T1000 (cell line): ENCODE measurements around the gene PMM2.
"Not testable (repeated sequence)": the region's sequence is repeated elsewhere in the genome, so short reads cannot be mapped to it uniquely, and the experiment has no call there.

ENCODE experiments used
- DNase-seq: peaks from one replicate; lab custom pipeline; 2025; ENCODE audit warnings: mixed read lengths; lab: John Stamatoyannopoulos, UW

Gene PMM2

GRCh38 chr16:8866884-8867215 lies 69.2 kb downstream of the PMM2 start:
- no peak for DNase-seq

DNA sequence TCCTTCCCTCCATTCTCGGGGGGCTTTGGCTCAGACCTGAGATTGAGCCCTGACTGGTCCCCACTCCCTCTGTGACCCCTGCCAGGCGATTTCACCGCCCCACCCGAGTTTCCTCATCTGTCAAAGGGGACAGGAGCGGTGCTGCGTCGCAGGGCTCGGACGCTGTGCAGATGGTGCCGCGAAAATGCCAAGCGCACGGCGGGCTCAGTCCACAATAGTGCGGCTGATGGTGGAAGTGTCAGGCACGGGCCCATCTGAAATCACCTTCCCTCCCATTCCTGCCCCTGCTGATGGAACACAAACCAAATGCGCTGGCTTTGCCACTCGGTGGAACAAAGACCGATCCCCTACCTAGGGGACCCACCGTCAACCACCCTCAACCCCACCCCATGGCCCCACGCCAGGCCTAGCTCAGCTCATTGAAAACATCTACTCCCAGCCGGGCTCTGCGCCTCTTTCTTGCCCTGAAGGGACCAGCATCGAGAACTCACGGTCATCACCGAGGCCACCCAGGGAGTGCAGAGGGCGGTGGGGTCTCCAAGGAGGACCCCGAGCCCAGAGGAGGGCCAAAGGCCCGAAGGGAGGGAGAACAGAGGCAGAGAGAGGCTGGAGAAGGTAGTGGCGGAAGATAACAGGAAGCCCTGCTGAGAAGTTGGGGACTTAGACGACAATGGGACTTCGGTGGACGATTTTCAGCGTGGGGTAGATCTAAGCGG lies 69.7 kb downstream of the PMM2 start:
- no peak for DNase-seq

- DNase-seq = no peak
These were observed 70.3 kb downstream of the PMM2 start for GRCh38 chr16:8867932-8868415.

- peak; percentile 89 for DNase-seq
These were observed 71.0 kb downstream of the PMM2 start, which contains the start of gene CARHSP1 for GRCh38 chr16:8868416-8869211. Gene CARHSP1, minus strand, starts transcription at chr16:8869006. Its CDS starts 9,678 bp downstream, at chr16:8859328.

DNA sequence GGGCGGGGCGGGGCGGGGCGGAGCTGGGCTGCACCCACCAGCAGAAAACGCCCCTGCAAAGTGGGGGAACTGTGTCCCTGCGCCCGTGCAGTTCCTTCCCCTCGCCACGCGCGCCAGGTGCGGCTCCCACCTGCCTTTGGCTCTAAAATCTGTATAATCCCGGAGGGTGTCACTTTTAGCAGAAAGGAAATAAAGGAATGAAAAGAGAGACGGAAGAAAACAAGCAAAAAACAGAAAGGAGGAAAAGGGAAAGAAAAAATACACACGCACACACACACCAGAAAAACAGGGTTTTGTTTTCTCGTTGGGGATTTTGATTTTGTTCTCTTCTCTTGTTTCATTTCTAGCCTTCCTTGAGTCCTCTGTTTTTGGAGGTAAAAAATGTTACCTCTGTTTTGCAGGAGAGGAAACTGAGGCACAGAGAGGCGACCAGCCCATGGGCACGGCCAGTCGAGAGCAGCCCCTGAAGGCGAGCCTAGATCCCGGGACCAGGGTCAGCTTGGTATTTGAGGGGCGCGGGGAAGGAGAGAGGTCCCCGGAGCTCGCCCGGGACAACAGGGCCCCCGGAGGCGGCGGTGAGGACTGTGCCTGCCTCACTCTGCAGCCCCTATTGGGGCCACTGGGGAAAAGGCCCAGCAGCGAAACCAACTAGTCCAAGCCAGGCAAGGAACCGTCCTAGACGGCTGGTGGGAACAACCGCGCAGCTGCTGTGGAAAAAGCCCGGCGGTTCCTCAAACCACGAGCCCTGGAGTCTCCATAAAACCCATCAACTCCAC lies 71.8 kb downstream of the PMM2 start:
- no peak for DNase-seq

DNA sequence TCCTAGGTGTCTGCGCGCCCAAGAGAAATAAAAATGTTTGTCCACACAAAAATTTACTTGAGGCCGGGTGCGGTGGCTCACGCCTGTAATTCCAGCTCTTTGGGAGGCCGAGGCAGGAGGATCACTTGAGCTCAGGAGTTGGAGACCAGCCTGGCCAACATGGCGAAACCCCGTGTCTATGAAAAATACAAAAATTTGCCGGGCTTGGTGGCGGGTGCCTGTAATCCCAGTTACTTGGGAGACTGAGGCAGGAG lies 72.3 kb downstream of the PMM2 start:
- DNase-seq = not testable (repeated sequence)

DNA sequence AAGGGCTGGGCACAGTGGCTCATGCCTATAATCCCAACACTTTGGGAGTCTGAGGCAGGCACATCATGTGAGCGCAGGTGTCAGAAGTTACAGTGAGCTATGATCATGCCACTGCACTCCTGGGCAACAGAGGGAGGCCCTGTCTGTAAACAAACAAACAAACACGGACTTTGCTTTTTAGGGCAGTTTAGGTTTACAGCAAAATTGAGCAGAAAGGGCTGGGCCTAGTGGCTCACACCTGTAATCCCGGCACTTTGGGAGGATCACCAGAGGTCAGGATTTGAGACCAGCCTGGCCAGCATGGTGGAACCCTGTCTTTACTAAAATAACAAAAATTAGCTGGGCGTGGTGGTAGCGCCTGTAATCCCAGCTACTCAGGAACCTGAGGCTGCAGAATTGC lies 74.4 kb downstream of the PMM2 start:
- DNase-seq = no peak

GRCh38 chr16:8872967-8873865 lies 75.6 kb downstream of the PMM2 start:
- no peak for DNase-seq

GRCh38 chr16:8873866-8874195 lies 76.2 kb downstream of the PMM2 start:
- not testable (repeated sequence) for DNase-seq

DNA sequence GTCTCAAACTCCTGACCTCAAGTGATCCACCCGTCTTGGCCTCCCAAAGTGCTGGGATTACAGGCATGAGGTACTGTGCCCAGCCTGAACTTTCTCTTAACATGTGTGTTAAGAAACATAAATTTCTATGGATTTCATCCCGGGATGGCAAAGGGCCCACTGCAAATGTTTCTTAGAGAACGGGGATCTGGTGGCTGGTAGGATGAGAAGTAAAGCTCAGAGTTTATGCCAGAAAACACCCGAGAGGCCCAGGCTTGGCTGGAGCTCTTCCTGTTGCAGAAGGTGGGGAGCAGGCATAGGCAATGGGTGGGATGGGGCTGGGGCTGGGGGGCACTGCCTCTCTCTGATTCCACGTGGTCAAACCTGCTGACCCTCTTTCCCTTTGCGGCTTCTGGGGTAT lies 76.7 kb downstream of the PMM2 start:
- DNase-seq = no peak

DNA sequence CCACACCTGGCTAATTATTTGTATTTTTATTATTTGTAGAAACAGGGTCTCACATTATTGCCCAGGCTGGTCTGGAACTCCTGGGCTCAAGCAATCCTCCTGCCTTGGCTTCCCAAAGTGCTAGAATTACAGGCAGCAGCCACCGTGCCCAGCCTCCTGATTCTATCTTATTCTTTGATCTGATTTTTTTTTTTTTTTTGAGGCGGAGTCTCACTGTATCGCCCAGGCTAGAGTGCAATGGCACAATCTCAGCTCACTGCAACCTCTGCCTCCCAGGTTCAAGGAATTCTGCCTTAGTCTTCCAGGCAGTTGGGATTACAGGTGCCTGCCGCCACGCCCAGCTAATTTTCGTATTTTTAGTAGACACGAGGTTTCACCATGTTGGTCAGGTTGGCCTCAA lies 77.7 kb downstream of the PMM2 start:
- not testable (repeated sequence) for DNase-seq

DNA sequence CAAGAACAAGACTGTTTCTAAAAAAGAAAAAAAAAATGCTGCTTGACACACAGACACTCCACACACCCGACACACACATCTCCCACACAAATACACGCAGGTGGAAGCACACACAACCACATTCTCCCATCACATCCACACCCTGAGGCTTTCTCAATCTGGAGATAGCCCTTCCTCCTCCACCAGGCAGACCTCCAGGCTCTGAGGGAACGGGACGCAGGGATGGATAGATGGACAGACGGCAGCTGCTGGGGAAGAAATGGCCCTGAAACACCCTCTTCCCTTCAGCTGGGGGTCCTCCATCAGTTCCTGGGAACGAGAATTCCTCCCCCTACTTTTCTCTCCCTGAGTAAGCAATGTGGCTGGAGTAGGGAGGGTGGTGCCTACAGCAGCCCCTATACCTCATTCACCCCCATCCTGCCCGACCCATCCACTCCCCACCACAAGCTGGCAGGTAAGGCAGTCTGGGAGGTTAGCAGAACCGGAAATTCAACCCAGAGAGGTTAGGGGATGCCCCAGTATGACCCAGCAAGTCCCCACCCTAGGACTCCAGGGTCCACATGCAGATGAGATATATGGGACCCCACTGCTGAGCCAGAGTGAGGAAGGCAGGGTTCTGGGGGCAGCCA lies 80.4 kb downstream of the PMM2 start:
- no peak for DNase-seq

- peak; percentile 50 for DNase-seq
These were observed 80.9 kb downstream of the PMM2 start for GRCh38 chr16:8878523-8878911.

GRCh38 chr16:8880839-8881510 lies 83.3 kb downstream of the PMM2 start:
- no peak for DNase-seq

DNA sequence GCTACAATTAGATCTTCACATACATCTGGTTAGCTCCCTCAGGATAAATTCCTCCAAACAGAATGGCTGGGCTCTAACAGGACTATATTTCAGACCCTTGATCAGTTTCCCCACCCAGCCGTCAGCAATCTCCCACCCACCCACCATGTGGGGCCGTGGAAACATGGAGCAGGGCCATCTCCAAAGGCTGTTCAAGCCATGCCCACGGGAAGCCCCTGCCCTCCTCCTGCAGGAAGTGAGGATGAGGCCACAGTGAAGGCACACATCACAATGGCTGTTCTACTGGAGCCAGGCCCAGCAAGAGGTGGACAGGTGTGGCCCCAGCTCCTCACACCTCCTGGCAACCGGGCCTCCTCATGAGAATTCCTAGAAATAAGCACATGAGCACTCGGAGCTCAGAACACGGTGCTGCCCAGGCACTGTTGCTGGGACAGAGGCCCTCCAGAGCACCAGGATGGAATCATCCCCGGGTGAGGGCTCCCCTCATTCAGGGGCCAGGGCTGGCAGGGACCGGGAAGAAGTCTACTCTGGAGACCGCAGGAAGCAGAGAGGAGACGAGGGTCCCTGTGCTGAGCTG lies 84.5 kb downstream of the PMM2 start, which contains the start of gene LITAFD:
TSS of gene LITAFD (plus strand) at position 311 of the 577 bp plus-strand sequence. CDS start 2,005 bp downstream, outside the sequence.
- DNase-seq = no peak

GRCh38 chr16:8882725-8883377 lies 85.2 kb downstream of the PMM2 start:
- DNase-seq = no peak

GRCh38 chr16:8885674-8886592 lies 88.3 kb downstream of the PMM2 start:
- peak; percentile 76 for DNase-seq

DNA sequence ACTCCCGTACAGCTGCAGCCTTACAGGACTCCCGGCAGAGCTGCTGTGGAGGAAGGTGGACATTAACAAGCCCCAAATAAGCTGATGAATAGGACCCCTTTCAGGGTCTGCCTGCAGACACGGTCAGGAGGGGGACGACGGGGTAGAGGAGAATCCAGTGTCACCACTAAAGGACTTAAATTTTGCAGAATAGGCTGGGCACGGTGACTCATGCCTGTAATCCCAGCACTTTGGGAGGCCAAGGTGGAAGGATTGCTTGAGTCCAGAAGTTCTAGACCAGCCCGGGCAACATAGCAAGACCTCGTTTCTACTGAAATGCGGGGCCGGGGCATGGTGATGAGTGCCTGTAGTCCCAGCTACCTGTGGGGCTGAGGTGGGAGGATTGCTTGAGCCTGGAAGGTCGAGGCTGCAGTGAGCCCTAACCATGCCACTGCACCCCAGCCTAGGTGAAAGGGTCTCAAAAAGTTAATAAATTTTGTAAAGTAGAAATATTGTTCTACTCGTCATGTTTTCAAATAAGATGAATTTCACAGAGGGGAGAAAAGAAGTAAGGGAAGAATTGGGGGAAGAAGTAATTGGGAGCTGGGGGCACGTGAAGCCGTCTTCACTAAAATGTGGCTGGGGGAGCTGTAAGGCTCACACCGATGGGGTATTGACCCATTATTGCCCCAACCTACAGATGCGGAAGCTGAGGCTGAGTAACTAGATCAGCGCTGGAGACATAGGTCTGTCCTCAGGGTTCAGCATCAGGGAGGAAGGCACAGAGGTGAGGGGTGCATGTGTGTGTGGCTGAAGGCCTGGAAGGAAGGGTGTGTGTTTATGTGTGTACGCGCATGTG lies 89.2 kb downstream of the PMM2 start:
- no peak for DNase-seq
